HG02763 (cell line): ENCODE data around the gene RNF167.
"Not testable (repeated sequence)": the region's sequence is repeated elsewhere in the genome, so short reads cannot be mapped to it uniquely, and the experiment has no call there.

Experiments
- ATAC-seq: cut with Tn5 transposase; IDR thresholded peaks from one replicate; pipeline ENCODE4 v1.9.1; 2021; ENCODE audit warnings: mild to moderate bottlenecking, moderate library complexity; ENCODE audit not compliant: unreplicated experiment

RNF167 gene

DNA sequence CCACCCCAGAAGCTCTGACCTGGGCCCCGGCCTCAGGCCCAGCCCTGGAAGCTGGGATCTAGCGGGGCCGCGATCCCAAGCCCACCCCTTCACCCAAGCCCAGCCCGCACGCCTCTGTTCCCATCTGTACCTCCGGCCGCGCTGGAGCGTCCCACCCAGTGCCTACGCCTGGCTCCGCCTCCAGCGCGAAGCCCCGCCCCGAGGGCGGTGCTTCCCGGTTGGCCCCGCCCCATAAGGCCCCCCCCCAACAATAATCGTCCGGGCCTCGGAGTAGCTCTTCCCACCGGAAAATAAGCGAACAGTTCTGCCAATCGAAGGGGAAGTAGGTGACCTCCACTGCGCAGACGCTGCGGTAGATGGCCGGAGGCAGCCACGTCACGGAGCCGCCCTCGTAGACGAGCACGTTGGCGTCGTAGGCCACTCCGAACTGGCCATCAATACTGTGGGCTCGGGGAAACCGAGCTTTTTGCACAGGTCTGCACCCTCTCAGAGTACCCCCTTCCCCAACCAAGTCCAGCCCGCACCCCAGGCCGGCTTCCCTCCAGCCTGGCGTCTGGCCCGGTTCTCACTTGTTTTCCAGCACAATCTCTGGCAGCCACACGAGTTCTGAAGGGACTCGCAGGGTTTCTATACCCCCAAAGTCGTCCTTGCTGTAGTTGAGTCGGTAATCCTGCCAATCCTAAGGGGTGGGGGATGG lies 38.3 kb upstream of the RNF167 start:
- ATAC-seq: no peak

GRCh38 chr17:4902540-4902939 lies 37.5 kb upstream of the RNF167 start:
- ATAC-seq: no peak

GRCh38 chr17:4903051-4903818 lies 36.8 kb upstream of the RNF167 start, which contains the start of gene CHRNE:
Gene CHRNE, minus strand, starts transcription at chr17:4903098. Its CDS starts 35 bp downstream, at chr17:4903063.
- ATAC-seq: no peak

DNA sequence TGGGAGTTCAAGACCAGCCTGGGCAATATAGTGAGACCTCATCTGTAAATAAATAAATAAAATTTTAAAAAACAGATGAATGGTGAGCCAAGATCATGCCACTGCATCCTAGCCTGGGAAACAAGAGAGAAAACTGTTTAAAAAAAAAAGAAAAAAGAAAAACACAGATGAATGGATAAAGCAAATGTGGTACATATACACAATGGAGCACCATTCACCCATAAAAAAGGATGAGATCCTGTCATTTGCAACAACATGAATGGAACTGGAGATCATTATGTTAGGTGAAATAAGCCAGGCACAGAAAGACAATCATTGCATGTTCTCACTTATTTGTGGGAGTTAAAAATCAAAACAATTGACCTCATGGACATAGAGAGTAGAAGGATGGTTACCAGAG lies 33.4 kb upstream of the RNF167 start:
- not testable (repeated sequence) for ATAC-seq

- no peak for ATAC-seq
Measured at GRCh38 chr17:4908301-4908700, 31.8 kb upstream of the RNF167 start.

DNA sequence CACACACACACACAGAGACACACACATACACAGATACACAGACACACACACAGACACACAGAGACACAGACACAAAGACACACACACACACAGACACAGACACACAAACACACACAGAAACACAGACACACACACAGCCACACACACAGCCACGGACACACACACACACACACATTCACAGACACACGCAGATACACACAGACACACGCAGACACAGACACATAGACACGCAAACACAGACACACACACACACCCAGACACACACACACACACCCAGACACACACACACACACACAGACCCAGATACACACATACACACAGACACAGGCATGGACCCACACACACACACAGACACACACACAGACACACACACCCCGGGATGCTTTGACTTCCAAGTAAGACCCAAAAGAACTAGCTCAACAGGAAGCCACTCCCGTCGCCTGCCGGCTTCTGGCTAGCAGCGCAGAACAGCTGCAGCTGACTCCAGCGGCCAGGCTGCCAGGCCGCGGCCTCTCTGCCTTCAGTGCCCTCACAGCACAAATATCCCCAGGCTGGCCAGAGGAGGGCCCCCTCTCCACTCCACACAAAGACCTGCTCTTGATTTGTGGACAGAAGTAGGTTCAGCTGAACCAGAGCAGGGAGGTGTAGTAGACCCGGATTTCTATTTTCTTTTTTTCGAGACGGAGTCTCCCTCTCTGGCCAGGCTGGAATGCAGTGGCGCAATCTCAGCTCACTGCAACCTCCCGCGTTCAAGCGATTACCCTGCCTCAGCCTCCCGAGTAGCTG lies 31.2 kb upstream of the RNF167 start:
- no peak for ATAC-seq

DNA sequence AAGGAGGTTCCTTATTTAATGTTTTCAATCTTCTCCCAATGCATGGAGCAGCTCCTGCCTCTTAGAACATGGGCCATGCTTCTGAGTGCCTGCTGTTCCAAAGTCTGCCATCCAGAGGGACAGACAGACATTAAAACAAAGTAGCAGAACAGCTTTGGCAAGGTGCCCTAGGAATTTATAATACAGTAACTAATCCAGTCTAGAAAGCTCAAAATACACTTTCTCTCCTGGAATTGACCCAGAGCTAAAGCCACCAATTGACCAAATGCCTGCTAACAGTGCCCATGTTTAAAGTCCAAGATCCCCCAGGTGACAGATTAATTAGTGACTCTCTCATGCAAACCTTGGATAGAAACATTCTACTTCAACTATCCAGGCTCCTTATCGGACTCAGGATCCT lies 26.1 kb upstream of the RNF167 start:
- ATAC-seq: no peak

- ATAC-seq: not testable (repeated sequence)
Measured at GRCh38 chr17:4914551-4914950, 25.5 kb upstream of the RNF167 start.

DNA sequence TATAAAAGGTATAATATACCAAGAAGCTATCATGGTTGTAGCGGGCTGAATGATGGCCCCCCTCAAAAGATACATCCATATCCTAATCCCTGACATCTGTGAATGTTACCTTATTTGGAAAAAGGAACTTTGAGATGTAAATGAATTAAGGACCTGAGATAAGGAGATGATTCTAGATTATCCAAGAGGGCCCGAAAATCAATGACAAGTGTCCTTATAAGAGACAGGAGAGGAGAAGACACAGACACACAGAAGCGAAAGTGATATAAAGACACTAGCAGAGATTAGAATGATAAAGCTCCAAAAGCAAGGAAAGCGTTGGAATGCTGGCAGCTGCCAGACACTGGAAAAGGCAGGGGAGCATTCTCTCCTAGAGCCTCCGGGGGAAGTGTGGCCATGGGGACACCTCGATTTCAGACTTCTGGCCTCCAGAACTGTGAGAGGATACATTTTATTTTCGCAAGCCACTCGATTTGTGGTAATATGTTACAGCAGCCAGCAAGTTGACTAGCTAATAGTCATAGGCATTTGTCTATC lies 20.5 kb upstream of the RNF167 start:
- no peak for ATAC-seq

DNA sequence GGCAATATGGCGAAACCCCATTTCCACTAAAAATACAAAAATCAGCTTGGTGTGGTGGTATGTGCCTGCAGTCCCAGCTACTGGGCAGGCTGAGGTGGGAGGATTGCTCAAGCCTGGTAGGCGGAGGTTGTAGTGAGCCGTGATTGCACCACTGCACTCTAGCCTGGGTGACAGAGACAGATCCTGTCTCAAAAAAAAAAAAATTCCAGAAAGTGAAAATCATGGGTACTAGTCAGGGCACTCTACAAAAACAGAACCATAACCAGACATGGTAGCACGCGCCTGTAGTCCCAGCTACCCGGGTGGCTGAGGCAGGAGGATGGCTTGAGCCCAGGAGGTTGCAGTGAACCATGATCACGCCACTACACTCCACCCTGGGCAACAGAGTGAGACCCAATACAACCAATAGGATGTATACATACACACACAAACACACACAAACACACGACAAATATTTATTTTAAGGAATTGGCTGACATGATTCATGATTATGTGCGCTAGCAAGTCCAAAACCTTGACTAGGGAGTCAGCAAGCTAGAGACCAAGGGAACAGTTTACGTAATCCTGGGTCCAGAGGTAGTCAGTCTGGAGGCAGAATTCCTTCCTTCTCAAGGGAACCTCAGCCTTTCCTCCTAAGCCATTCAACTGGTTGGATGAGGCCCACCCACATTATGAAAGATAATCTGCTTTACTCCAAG lies 19.6 kb upstream of the RNF167 start:
- no peak for ATAC-seq

GRCh38 chr17:4921320-4921719 lies 18.7 kb upstream of the RNF167 start:
- ATAC-seq: no peak

DNA sequence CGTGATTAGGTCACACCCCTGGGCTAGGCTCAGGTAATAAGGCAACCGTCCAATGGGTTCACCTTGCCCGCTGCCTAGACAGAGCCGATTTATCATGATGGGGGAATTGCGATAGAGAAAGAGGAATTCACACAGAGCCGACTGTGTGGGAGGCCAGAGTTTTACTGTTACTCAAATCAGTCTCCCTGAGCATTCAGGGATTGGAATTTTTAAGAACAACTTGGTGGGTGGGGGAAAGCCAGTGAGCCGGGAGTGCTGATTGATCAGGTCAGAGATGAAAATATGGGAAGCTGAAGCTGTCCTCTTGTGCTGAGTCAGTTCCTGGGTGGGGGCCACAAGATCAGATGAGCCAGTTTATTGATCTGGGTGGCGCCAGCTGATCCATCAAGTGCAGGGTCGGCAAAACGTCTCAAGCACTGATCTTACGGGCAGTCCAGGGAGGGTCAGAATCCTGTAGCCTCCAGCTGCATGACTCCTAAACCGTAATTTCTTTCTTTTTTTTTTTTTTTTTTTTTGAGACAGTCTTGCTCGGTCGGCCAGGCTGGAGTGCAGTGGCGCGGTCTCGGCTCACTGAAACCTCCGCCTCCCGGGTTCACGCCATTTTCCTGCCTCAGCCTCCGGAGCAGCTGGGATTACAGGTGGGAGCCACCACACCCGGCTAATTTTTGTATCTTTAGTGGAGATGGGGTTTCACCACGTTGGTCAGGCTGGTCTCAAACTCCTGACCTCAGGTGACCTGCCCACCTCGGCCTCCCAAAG lies 13.3 kb upstream of the RNF167 start:
- ATAC-seq: not testable (repeated sequence)

DNA sequence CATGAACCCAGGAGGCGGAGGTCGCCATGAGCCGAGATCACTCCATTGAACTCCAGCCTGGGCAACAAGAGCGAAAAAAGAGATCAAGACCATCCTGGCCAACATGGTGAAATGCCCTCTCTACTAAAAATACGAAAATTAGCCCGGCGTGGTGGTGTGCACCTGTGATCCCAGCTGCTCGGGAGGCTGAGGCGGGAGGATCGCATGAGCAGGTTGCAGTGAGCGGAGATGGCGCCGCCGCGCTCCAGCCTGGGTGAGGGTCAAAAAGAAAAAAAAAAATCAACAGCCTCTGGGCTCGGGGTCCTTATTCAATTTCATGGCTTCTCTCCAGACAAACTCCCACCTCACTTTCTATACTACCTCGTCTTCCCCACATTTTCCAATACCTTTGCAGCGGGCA lies 11.2 kb upstream of the RNF167 start:
- ATAC-seq: no peak

- no peak for ATAC-seq
Measured at GRCh38 chr17:4931963-4932362, 8.1 kb upstream of the RNF167 start, which contains the start of gene GP1BA. Gene GP1BA, plus strand, starts transcription at chr17:4932277. Its CDS starts 328 bp downstream, at chr17:4932605.

DNA sequence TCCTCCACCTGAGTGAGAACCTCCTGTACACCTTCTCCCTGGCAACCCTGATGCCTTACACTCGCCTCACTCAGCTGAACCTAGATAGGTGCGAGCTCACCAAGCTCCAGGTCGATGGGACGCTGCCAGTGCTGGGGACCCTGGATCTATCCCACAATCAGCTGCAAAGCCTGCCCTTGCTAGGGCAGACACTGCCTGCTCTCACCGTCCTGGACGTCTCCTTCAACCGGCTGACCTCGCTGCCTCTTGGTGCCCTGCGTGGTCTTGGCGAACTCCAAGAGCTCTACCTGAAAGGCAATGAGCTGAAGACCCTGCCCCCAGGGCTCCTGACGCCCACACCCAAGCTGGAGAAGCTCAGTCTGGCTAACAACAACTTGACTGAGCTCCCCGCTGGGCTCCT lies 7.3 kb upstream of the RNF167 start:
- no peak for ATAC-seq

- ATAC-seq: no peak
Measured at GRCh38 chr17:4933646-4934045, 6.4 kb upstream of the RNF167 start.

DNA sequence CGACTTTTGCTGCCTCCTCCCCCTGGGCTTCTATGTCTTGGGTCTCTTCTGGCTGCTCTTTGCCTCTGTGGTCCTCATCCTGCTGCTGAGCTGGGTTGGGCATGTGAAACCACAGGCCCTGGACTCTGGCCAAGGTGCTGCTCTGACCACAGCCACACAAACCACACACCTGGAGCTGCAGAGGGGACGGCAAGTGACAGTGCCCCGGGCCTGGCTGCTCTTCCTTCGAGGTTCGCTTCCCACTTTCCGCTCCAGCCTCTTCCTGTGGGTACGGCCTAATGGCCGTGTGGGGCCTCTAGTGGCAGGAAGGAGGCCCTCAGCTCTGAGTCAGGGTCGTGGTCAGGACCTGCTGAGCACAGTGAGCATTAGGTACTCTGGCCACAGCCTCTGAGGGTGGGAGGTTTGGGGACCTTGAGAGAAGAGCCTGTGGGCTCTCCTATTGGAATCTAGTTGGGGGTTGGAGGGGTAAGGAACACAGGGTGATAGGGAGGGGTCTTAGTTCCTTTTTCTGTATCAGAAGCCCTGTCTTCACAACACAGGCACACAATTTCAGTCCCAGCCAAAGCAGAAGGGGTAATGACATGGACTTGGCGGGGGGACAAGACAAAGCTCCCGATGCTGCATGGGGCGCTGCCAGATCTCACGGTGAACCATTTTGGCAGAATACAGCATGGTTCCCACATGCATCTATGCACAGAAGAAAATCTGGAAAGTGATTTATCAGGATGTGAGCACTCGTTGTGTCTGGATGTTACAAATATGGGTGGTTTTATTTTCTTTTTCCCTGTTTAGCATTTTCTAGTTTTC lies 5.7 kb upstream of the RNF167 start:
- no peak for ATAC-seq

DNA sequence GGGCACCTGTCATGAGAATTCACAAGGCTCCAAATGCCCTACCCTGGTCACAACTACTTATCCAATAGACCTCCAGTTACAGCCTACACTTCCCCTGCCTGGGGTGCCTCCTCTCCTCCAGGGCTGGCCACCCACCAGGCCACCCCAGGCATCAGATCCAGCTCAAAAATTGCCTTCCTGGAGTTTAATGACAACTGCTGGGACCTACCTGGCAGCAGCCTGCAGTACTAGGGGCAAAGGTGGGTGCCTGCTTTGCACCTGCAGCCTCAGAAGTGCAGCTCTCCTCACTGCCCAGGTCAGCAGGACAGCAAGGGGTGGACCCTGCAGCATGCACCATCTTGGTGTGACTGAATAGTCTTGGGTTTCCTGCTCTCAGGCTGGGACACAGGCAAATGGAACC lies 4.4 kb upstream of the RNF167 start:
- no peak for ATAC-seq

DNA sequence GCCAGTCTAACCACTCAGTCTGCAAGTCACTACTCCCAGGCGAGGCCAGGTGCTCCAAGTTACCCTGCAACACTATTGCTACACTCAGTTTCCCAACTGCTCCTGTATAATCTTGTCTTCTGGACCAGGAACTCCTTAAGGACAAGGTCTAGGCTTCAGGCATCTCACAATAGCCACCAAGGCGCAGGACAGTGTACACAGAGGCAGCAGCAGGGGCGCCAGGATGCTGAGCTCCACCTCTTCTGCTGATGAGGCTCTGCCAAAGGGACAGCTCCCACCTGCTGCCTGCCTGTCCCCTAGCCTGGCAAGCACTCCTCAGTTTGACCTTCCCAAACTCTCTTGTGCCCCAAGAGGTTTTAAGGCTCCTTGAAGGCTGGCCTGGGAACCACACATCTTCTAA lies 3.6 kb upstream of the RNF167 start:
- ATAC-seq: no peak
